Smooth muscle cell (in vitro differentiated cells): ENCODE data around the gene CUL7. TPM values are rescaled to one million over a fixed set of nuclear protein-coding genes. Genes with fewer than 3 reads are reported as not detected.
A peak's percentile ranks its signal among the peaks of the same experiment; 100 is the strongest.
"Not testable (repeated sequence)": the region's sequence is repeated elsewhere in the genome, so short reads cannot be mapped to it uniquely, and the experiment has no call there.

Experiments used
- DNase-seq: peaks from one replicate; lab custom pipeline; 2025; ENCODE audit not compliant: unreplicated experiment; lab: John Stamatoyannopoulos, UW
- H2AFZ ChIP-seq: fragments of 200-600 bp; sonication (generic); 2 replicates; pipeline ENCODE4 v1.6.0; 2016; ENCODE audit warnings: antibody characterized with exemption, low read depth, mild to moderate bottlenecking
- H3F3A ChIP-seq: fragments of 200-600 bp; sonication (generic); 2 replicates; pipeline ENCODE4 v1.6.0; 2017; ENCODE audit warnings: antibody characterized with exemption, low read depth
- H3K27ac ChIP-seq: fragments of 200-600 bp; sonication (generic); 2 replicates; pipeline ENCODE4 v1.5.1; 2016; ENCODE audit warnings: low read depth, mild to moderate bottlenecking
- H3K27me3 ChIP-seq: fragments of 200-600 bp; sonication (generic); 2 replicates; pipeline ENCODE4 v1.6.1; 2016; ENCODE audit warnings: low read depth, mild to moderate bottlenecking
- H3K36me3 ChIP-seq: fragments of 200-600 bp; sonication (generic); 2 replicates; pipeline ENCODE4 v1.5.1; 2016; ENCODE audit warnings: low read depth
- H3K4me1 ChIP-seq: fragments of 200-600 bp; sonication (generic); 2 replicates; pipeline ENCODE4 v1.5.1; 2016; ENCODE audit warnings: low read depth
- H3K4me2 ChIP-seq: fragments of 200-600 bp; sonication (generic); 2 replicates; pipeline ENCODE4 v1.6.0; 2016; ENCODE audit warnings: mild to moderate bottlenecking
- H3K4me3 ChIP-seq: fragments of 200-600 bp; sonication (generic); 2 replicates; pipeline ENCODE4 v1.5.1; 2016; ENCODE audit warnings: mild to moderate bottlenecking
- H3K79me2 ChIP-seq: fragments of 200-600 bp; sonication (generic); 2 replicates; pipeline ENCODE4 v1.6.0; 2016; ENCODE audit warnings: low read depth, mild to moderate bottlenecking
- H3K9ac ChIP-seq: fragments of 200-600 bp; sonication (generic); 2 replicates; pipeline ENCODE4 v1.6.0; 2016; ENCODE audit warnings: low read depth
- H3K9me3 ChIP-seq: fragments of 200-600 bp; sonication (generic); replicated peaks from 2 replicates; pipeline ENCODE4 v1.5.1; 2016; ENCODE audit warnings: low read depth
- H4K20me1 ChIP-seq: fragments of 200-600 bp; sonication (generic); 2 replicates; pipeline ENCODE4 v1.6.0; 2016; ENCODE audit warnings: low read depth
- whole genome bisulfite sequencing: methylation state at CpG from one replicate; pipeline ENCODE4 v1.1.7; 2016; ENCODE audit warnings: low lambda C conversion rate; 5-methylcytosine and 5-hydroxymethylcytosine counted together
- polyA plus RNA-seq: library from polyadenylated mRNA; unstranded; fragments of >200 nt; fragmentation: Nextera tagmentation; extraction: Ambion mirVana; gene quantifications from 2 replicates; pipeline ENCODE4 v1.2.1, GENCODE V29; 2016
- total RNA-seq: library from RNA; depleted of rRNA; stranded (reverse); fragments of >200 nt; gene quantifications from 2 replicates; pipeline ENCODE4 v1.2.3, GENCODE V29; 2014
- TF ChIP-seq, protein P1 (sequence below): fragments of 200-600 bp; sonication (generic); IDR thresholded peaks from 2 replicates; pipeline ENCODE4 v1.5.1; 2017; ENCODE audit warnings: borderline replicate concordance, mild to moderate bottlenecking, antibody characterized with exemption; ENCODE audit not compliant: insufficient read depth, poor library complexity, severe bottlenecking

The CUL7 gene
- total and polyA plus RNA-seq, 2 experiments from 2014 or later = 36.9 to 49.6 TPM

DNA sequence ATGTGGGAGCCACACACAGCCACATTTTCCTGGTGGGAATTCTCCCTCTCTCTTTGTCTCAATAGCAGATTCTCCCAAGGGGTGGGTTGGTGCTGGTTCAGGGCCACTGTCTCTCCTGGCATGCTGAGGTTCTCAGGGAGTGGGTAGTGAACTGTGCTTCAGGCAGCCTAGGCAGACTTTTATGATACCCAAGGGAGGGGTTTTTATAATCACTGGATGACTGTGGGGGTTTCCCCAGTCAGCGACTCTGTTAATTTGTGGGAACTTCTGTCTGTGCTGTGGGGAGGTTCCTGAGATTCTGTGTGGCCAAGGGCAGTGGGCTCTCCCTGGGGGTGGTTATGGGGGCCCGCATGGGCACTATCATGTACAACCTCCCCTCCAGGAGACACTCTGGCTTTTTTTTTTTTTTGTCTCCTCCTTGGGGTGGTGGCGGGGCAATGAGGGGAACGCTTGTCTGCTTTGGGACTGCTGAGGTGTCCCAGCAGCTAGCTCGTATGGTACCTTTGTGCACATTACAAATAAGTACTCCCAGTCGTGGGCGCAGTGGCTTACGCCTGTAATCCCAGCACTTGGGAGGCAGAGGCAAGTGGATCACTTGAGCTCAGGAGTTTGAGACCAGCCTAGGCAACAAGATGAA lies 32.5 kb upstream of the CUL7 start:
- TF ChIP-seq, protein P1, sequence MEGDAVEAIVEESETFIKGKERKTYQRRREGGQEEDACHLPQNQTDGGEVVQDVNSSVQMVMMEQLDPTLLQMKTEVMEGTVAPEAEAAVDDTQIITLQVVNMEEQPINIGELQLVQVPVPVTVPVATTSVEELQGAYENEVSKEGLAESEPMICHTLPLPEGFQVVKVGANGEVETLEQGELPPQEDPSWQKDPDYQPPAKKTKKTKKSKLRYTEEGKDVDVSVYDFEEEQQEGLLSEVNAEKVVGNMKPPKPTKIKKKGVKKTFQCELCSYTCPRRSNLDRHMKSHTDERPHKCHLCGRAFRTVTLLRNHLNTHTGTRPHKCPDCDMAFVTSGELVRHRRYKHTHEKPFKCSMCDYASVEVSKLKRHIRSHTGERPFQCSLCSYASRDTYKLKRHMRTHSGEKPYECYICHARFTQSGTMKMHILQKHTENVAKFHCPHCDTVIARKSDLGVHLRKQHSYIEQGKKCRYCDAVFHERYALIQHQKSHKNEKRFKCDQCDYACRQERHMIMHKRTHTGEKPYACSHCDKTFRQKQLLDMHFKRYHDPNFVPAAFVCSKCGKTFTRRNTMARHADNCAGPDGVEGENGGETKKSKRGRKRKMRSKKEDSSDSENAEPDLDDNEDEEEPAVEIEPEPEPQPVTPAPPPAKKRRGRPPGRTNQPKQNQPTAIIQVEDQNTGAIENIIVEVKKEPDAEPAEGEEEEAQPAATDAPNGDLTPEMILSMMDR = no peak
- peak overlapping the region; percentile 97 for H3K27ac ChIP-seq
- H3K4me1 ChIP-seq = peaks cover 32% of the 10 kb centered on the region
- no peaks in the 10 kb centered on the region for H3K9me3 ChIP-seq
- peaks cover 100% of the 10 kb centered on the region for H3K79me2 ChIP-seq
- H3K27me3 ChIP-seq = no peaks in the 10 kb centered on the region
- 78% methylated on average over 7 of the region's 8 CpGs for WGBS
- peak overlapping the region; percentile 42 for H3K4me2 ChIP-seq
- no peak overlapping the region for H2AFZ ChIP-seq
- no peak for DNase-seq
- H3K36me3 ChIP-seq = no peaks in the 10 kb centered on the region
- no peak overlapping the region for H3K4me3 ChIP-seq
- peaks cover 100% of the 10 kb centered on the region for H4K20me1 ChIP-seq
- H3F3A ChIP-seq = peaks cover 34% of the 10 kb centered on the region
- H3K9ac ChIP-seq = no peak overlapping the region

DNA sequence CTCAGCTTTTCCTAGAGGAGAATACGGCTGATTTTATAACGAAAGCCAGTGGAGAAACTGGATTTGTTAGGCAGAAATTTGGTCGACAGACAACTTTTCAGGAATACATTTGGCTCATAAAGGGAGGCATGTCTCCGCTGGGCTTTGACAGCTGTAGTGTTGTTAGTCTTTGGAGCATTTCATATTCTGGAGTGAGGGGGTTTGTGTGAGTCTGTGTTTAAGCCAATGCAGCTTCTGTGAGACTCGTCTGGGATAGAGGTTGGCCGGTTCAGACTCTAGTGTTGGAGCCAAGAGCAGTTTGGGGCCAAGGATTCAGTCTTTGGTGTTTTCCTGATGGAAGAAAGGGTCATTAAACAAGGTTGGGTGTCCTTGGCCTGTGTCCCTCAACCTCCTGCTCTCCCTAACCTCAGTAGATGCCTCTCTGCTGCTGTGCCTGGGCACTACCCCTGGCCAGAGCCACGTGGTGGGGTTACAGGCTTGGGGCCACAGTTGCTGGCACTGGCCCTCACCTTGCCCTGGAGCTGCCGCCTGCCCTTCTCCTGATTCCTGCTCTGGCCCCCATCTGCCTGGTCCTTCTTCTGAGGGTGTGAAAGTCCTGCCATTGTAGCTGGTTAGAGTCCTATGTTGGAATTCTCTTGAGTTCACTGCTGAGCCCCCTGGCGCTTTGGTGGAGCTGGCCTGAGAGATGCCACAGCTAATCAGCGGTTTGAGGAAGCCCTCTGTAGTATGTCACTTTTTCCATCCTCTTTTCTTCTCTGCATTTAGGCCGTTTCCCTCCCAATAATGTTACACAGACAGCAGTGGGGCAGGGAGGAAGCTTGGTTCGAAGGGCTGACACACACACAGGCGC lies 29.4 kb upstream of the CUL7 start:
- Histone ChIP-seq H4K20me1 (peaks cover 100% of the 10 kb centered on the region), H3K36me3 (no peaks in the 10 kb centered on the region), H2AFZ (no peak overlapping the region), H3K9me3 (no peaks in the 10 kb centered on the region), H3K79me2 (peaks cover 100% of the 10 kb centered on the region), H3K4me1 (peaks cover 9% of the 10 kb centered on the region), H3K4me3 (no peak overlapping the region), H3F3A (peaks cover 30% of the 10 kb centered on the region), H3K27me3 (no peaks in the 10 kb centered on the region), H3K27ac (peak overlapping the region; percentile 97), H3K4me2 (peak overlapping the region; percentile 64), H3K9ac (peak overlapping the region; percentile 5)
- TF ChIP-seq, protein P1 = no peak
- 59% methylated on average over 13 of the region's 13 CpGs for WGBS
- DNase-seq = no peak

DNA sequence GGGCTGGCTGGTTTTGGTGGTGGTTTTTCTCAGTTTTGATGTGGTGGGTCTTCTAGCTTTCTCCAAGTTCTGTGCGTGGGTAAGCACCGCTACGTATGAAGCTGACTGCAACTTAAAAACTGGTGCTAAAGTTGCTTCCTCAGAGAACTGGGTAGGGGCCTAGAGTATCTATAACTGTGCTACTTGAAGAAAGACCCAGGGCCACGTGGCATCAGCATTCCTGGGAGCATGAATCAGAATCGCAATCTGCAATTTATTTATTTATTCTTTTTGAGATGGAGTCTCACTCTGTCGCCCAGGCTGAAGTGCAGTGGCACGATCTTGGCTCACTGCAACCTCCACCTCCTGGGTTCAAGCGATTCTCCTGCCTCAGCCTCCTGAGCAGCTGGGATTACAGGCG lies 28.3 kb upstream of the CUL7 start:
- peak overlapping the region; percentile 44 for H3K9ac ChIP-seq
- DNase-seq, H3K27me3 ChIP-seq, H2AFZ ChIP-seq, H3K4me3 ChIP-seq, H3K36me3 ChIP-seq, H3K9me3 ChIP-seq: not testable (repeated sequence)
- WGBS = 53% methylated on average over 9 of the region's 9 CpGs
- peak overlapping the region; percentile 64 for H3K4me2 ChIP-seq
- peaks cover 100% of the 10 kb centered on the region for H3K79me2 ChIP-seq
- H3K4me1 ChIP-seq = peaks cover 11% of the 10 kb centered on the region
- peak overlapping the region; percentile 97 for H3K27ac ChIP-seq
- H3F3A ChIP-seq = peaks cover 28% of the 10 kb centered on the region
- peaks cover 95% of the 10 kb centered on the region for H4K20me1 ChIP-seq

DNA sequence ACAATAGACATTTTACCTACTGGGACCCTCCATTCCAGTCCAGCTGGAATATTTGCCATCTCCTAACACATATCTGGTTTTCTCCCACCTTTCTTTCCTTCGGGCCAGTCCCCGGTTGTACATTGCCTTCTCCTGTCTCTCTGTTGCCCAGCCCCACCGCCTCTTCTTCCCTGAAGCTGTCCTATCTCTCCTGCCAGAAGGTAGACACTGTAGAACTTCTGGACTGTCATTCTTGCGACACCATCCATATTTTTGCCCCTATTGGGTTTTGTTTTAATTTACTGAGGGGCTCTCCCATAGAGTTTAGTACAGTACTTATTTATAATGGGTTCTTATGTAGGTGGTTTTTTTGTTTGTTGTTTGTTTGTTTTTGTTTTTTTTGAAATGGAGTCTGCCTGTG lies 27.4 kb upstream of the CUL7 start:
- Histone ChIP-seq H3K9ac (no peak overlapping the region), H3K79me2 (peaks cover 98% of the 10 kb centered on the region), H3K4me3 (no peak overlapping the region), H2AFZ (no peak overlapping the region), H3K36me3 (no peaks in the 10 kb centered on the region), H3F3A (peaks cover 28% of the 10 kb centered on the region), H3K27ac (peak overlapping the region; percentile 97), H3K9me3 (no peaks in the 10 kb centered on the region), H3K27me3 (no peaks in the 10 kb centered on the region), H4K20me1 (peaks cover 92% of the 10 kb centered on the region), H3K4me1 (peaks cover 11% of the 10 kb centered on the region), H3K4me2 (peak overlapping the region; percentile 64)
- whole genome bisulfite sequencing = 98% methylated on average over 4 of the region's 4 CpGs
- no peak for DNase-seq
- TF ChIP-seq, protein P1 = no peak
